ENCODE data around the gene SDK2.

DNA sequence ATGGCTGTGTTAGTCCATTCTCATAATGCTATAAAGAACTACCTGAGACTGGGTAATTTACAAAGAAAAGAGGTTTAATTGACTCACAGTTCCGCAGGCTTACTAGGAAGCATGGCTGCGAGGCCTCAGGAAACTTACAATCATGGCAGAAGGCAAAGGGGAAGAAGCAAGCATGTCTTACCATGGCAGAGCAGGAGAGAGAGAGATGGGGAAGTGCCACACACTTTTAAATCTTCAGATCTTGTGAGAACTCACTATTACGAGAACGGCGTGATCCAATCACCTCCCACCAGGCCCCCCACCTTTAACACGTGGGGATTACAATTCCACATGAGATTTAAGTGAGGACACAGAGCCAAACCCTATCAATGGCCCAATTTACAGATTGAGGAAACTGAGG is 96.5 kb downstream of the SDK2 start:
- no peak for TF ChIP-seq ZBTB7A (tag by site-specific recombination; IDR thresholded peaks at IDR 0.05; ENCODE audit: low read depth)
- no peak for TF ChIP-seq ZNF626 (tag by site-specific recombination; IDR thresholded peaks at IDR 0.05)
